GM04504 (cell line): Measurements from ENCODE around the gene BRWD1.

ENCODE experiments used
- DNase-seq: peaks from one replicate; pipeline ENCODE4 v3.0.0-alpha.2; 2012; ENCODE audit warnings: low read depth

The BRWD1 gene

DNA sequence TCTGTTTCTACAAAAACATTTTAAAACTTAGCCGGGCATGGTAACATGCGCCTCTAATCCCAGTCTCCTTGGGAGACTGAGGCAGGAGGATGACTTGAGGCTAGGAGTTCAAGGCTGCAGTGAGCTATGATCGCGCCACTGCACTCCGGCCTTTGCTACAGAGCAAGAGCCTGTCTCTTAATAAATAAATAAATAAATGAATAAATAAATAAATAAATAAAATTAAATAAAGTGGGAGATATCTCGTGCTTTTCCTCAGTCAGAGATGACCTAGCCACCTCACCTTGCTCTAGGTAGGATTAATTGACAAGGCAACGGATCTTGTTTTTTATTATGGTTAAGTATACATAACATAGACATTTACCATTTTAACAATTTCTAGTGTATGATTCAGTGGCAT, 14.3 kb upstream of the BRWD1 start:
- DNase-seq = no peak

DNA sequence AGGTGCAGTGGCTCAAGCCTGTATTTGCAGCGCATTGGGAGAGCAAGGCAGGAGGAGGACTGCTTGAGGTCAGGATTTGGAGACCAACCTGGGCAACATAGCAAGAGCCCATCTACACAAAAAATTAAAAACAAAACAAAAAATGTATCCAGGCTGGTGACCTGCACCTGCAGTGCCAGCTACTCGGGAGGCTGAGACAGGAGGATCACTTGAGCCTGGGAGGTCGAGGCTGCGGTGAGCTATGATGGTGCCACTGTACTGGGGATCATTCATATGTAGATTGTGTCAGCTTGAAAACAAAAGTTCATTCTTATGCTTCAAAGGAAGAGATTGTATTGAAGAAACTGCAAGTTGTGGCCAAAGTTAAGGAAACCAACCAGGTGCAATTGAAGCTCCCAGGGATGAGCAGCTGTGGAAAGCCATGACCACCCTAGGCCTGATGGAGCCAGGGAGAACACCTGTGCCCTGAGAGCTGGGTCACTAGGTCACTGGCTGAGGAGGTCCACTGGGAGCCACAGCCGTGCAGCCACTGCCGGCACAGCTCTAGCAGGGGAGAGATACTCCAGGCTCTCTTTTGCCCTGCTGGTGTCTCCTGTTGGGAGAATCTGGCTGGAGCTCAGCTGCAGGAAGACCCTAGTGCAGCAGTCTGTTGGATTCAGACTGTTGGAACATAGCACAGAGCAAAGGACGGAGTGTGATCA, 13.3 kb upstream of the BRWD1 start:
- DNase-seq = no peak

DNA sequence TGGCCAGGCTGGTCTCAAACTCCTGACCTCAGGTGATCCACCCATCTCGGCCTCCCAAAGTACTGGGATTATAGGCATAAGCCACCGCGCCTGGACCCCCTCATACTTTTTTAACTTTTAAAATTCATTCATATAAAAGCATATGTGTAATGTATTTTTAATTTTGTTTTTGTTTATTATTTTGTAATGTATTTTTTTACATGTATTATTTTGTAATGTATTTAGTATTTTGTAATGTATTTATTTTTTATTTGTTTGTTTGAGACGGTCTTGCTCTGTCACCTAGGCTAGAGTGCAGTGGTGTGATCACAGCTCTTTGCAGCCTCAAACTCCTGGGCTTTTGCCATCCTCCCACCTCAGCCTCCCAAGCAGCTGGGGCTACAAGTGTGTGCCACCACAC, 12.0 kb upstream of the BRWD1 start:
- no peak for DNase-seq

DNA sequence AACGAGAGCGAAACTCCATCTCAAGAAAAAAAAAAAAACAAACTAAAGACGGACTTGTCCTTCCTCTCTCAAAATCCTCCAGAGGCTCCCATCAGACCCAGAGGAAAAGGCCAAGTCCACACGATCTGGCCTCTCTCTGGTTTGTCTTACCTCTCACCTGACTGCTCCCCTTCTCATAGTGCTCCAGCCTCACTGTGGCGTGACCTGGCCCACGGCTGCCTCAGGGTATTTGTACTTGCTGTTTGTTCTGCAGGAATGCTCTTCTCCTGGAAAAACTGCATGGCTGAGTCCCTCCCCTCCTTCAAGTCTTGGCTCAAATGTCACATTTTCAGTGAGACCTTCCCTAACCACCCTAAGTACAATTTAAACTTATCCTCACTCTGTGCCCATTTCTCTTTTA, 8.0 kb upstream of the BRWD1 start:
- no peak for DNase-seq

DNA sequence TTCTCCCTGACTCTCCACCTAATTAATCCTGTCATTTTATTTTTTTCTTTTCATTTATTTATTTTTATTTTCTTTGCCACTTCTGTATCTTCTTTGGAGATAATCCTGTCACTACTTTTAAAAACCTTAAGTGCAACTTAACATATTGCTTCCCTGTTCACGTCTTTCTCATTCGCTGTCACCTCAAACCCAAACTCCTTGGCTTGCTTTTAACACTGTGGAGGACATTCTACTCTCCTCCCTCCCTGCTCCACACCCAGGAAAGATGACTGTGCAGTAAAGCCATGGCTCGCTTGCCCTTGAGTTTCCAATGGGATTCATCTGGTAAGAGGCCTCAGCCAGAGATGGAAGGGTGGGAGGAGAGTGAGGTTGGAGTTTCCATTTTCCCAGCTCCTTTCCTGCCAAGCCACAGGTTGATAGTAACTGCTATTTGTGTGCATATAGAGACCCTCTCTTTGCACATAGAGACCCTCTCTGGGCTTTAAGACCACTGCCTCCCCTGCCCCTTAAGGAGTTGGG, 6.4 kb upstream of the BRWD1 start:
- no peak for DNase-seq

DNA sequence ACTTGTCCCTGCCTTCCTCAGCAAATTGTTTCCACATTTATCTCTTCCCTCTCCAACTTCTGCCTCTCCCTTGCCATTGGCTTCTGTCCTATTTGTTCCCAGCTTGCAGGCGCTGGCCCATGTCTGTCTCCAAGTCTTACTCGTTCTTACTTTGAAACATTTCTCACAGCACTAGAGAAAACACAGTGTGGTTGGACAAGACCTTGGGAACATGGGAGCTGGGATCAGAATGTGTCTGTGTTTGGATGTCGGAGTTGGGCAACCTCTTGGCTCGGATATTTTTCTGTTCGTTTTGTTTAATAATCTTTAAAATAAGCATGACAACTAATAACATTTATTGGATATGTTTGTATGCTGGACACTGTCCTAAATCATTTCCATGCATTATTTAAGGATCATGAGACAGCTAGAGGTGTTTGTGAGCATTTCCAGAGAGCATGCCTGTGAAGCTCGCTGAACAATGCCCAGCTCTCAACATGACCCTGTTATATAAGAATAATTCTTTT, 5.9 kb upstream of the BRWD1 start:
- DNase-seq = peak; percentile 29

DNA sequence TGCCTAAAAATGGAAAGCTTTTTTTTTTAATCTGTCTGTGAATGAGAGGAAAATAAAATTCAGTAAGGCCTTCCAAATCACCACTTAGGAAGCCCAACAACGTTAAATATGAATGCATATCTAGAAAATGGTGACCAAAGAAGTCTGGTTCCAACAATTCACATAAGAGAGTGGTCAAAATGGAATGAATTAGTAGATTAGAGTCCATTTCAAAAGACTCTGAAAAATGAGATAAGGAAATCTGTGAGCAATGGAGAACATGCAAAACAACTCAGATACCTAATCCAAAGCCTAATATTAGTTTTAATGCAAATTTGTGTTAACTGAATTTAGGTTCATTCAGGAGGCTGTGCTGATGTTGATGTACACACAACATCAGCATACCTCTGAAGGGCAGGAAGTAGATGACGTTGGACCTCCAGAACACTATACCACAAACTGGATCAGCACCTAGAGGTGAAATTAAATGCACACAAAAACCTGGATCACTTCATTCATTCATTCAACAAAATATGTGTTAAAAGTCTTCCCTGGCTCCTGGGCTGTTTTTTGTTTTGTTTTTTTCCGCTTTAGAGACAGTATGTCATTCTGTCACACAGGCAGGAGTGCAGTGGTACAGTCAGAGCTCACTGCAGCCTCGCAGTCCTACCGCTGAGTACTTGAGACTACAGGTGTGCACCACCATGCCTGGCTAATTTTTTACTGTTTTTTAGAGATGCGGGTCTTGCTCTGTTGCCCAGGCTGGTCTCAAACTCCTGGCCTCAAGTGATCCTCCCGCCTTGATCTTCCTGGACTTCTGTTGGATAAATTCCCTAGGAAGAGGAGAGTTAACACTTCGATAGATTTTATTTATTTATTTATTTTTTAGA, 4.9 kb upstream of the BRWD1 start:
- no peak for DNase-seq

DNA sequence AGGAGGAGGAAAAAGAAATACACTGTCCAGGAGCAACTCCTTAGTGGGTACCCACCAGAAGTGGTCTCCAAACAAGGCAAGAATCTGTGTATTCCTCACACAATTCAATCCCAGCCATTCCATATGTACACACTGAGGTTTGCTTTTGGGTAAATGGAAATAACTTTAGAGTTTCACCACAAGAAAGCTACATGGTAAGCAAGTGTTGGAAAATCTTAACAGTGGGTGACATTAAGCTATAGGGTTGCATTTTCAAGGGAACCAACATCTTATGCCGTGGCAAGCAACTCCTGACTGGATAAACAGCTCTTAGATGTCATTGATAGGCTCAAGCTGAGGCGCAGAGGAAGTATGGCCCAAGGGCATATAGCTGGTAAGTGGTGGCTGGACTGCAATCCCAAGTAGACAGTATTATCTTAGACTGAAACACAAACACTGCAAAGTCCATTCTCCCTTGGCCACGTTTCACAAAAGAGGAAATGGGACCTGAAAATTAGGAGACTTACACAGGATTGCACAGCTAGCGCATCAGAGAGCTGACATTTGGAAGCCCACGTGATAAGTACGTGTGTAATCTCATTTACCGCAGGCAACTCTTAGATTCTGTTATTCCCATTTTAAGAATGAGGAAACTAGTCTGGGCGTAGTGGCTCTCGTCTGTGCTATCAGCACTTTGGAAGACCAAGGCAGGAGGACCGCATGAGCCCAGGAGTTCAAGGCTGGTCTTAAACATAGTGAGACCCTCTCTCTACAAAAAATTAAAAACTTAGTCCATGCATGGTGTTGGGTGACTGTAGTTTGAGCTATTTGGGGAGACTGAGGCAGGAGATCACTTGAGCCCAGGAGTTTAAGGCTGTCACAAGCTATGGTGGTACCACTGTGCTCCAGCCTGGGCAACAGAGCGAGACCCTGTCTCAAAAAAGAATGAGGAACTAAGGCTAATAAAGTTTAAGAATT, 4.0 kb upstream of the BRWD1 start:
- no peak for DNase-seq

DNA sequence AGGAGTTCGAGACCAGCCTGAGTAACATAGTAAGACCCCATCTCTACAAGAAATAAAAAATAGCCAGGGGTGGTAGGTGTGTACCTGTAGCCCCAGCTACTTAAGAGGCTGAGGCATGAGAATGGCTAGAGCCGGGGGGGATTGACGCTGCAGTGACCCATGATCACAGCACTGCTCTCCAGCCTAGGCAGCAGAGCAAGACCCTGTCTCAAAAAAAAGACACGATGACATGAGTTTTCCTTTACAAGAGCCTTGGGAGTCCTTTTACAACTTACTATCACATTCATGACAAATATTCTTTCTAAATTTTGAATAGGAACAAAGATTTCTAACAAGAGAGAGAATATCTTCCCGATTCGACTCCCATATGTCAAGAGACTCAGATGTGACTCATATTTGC, 3.3 kb upstream of the BRWD1 start:
- DNase-seq = no peak

DNA sequence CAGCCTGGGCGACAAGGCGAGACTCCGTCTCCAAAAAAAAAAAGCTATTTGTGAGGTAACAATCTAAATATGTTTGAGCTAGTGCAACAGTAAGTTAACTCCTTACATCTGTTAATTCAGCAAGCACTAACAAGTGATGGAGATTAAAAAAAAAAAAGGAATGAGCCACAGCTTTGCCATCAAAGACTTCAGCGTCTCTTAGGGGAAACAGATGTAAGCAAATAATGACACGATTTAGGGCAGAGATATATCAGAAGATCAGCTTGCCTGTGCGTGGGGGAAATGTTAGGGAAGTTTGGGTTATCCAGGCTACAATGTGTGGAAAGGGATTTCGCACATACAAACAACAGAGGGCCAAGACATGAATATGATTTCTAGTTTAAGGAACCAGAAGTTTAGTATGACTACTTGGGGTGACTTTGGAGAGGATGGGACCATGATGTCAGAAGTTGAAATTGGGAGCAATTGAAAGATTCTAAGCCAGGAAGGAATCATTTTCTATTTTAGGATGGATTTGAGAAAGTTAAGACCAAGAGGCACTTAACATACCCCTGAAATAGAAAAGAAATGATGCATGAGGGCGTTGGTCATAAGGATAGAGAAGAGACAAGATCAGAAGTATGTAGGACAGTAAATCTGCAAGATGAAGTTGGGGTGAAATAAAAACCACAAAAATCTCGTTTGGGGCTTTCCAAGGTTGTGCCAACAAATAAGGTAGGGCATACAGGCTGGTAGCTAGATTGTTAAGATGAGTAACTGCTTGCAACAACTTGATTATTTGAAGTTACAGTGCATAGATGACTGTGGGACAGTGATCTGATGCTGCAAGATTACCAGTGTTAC, 2.4 kb upstream of the BRWD1 start:
- no peak for DNase-seq

DNA sequence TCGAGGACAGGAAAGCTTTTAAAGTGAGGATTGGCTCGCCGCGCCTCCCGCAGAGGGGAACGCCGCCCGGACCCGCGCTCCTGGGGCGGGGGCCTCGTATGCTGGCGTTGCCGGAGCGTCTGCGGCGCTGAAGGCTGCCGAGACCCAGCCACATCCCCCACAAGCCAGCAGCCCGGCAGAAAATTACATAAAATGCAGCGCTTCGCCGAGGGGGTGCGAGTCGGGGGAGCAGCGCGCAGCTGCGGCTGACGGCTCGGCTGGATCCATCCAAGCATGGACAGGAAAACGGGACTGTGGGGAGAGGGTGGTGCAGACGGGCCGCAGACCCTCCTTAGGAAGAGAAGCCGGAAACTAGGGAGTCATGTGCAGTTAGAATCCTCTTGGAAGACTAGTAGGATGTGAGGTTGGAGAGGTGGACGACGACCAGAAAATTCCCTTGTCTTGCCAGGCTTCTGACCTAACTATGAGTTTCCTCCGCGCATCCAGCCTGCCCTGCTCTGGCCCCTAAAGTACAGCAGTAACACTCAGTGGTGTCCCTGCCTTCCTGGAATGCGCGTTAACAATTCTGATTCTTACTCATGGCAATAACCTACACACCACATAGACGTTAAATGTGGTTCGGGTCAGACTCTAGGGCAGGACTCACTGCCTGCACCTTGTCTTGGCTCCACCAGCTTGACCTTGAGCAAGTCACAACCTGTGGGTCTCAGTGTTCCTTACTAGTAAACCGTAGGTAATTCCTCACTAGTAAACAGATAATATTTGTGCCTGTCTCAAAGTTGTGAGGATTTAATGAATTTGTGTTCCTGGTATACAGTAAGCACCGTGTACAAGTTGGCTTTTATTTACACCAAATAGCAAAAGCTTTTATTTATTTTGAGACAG, 953 bp upstream of the BRWD1 start:
- DNase-seq = no peak

DNA sequence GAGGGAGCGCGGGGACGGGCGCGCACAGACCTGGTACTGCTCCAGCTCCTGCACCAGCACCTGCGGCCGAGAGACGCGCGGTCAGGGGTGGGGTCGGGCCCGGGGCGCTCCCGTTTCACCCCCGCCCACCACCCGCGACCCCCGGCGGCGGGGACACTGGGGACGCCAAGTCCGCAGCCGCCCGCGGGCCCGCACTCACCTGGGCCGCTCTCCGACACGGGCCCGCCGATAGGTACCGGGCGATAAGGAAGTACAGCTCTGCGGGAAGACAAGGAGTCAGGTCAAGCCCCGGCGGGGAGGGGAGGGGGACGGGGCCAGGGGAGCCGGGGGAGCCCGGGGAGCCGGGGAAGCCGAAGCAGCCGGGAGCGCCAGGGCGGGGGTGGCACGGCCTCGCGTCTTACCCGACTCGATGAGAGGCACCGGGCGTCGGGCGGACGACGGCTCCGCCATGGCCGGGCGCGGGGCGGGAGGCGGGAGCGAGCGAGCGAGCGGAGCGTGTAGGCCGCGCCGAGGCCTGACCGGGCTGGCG, 326 bp downstream of the BRWD1 start:
- DNase-seq = no peak

DNA sequence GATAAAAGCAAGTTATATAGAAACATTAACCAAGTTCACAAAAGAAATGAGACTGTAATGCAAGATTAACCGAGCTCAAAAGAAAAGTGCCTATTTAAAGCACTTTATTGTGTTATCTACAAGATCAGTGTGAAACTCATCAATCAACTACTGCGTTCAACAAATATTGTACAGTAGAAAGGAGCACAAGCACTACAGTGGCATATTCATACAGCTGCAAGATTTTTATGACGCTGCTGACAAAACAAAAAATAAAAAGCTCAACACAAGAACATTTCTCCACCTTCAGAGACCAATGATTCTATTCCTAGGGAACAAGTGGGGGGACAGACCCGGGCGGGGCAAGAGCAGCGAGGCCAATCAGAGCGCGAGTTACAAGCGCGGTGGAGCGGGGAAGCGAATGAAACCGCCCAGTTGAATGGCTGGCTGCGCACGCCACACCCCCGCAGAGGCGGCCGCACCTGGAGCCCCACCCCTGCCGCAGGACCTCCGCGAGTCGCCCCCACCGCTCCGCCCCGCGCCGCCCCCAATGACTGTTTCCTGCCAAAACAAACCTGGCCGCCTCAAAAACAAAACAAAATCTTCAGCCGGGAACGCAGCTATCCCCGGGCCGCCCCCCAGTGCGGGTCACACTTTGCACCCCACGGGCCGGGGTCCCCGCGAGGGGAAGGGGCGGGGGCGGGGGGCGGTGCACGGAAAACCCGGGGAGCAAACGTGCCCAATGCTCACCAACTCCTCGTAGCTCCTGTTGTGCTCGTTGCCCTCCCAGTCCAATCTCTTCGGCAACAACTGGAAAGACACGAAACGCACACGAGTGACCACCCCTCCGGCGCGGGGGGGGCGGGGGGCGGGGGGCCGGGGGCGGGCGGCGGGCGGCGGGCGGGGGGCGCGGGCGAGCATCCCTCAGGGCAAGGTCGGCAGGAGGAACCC, 1.1 kb downstream of the BRWD1 start:
- peak; percentile 69 for DNase-seq

DNA sequence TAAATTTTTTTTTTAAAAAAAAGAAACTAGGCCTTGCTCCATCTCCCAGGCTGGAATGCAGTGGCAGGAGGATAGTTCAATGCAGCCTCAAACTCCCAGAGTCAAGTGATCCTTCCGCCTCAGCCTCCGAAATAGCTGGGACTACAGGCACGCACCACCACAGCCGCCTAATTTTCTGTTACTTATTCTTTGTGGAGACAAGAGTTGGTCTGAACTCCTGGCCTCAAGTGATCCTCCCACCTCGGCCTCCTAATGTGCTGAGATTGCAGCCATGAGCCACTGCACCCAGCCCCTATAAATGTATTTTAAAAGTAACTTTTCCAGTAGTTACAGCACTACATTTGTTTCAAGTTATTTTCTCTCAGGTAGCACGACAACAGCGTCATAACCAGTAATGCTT, 2.3 kb downstream of the BRWD1 start:
- no peak for DNase-seq

DNA sequence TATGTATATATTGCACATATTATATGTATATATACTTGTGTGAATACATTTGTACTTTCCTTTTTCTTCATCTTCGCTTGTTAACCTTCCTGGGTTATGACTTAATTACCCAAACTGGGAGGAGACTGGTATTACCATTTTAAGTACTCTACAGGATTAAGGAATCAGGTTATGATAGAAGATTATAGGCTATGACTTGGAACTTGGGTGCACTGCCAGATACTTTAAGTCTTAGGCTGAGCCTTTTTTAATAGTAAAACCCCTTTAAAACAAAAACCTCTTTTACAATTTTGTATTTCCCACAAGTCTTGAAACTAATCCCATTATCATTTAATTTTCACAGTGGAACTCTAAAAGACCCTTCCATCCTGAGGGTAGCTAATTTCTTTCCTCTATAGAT, 6.0 kb downstream of the BRWD1 start:
- DNase-seq = no peak

DNA sequence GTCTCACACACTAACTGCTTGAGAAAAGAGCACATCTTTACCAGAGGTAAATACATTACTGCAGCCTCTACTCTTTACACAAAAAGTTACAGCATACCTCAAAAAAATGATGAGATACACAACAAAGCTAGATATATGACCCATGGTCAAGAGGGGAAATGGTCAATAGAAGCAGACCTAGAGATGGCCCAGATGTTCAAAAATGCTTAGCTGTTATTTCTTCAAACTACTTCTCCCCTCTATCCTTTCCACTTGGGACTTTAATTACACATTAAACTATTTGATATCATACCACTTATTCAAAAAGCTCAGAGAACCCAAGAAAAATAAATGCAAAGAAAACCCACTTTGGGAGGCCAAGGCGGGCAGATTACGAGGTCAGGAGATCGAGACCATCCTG, 12.8 kb downstream of the BRWD1 start:
- DNase-seq = no peak

DNA sequence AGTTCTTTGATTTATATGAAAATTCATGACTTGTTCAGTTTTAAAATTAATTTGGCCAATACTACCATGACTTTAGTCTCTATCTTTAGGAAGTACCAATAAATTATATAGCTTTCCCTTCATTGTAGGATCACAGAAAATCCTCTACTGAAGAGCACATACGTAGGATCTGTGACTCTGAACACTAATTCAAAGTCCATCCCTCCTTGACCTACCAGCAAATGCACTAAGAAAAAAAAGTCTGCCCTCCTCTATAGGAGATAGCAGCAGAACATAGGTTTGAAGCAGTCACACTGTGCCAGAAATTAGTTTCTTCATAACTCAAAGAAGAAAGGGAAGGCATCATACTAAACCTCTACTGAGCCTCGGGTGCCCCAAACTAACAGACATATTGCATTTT, 16.5 kb downstream of the BRWD1 start:
- no peak for DNase-seq

DNA sequence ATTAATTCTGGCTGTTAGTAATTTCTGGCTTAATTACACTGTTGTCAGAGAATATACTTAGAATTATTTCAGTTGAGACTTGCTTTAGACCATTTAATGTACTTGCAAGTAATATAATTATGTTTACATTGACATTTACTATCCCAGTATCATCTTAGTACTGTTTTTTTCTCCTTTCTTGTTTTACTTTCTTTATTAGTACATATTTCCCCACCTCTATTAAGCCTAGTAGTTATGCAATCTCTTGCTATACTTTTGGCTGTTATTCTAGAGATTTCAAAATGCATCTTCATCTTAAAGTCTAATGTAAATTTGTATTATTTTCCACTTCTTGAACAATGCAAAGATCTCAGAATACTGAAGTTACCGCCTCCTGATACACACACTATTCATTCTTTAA, 24.4 kb downstream of the BRWD1 start:
- DNase-seq = no peak

DNA sequence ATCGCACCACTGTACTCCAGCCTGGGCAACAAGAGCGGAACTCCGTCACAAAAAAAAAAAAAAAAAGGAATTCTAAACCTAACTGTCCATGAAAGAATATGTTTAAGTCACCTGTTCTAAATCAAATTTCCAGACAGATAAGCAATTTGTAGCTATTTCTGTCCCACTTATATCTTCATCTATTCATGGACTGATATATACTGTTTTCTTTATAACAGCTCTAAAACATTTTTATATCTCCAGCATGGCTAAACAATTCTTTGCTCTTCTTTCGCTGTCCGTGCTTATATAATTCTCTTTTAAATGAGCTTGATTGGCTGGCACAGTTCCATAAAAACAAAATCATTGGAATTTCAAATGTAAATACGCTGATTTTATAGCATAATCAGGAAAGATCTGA, 30.5 kb downstream of the BRWD1 start:
- DNase-seq = no peak
